Cardiac septum (tissue), 1 donor: Measurements from ENCODE around the gene BTBD10. TPM values are rescaled to one million over a fixed set of nuclear protein-coding genes. Genes with fewer than 3 reads are reported as not detected.

ENCODE experiments used
- DNase-seq: peaks from one replicate; pipeline ENCODE4 v3.0.0-alpha.2; 2020; ENCODE audit warnings: low spot score
- intact Hi-C: fragments of 100-400 bp; cut with DNase I; formaldehyde crosslinking; loops from one replicate; pipeline ENCODE4 v1.14.0; 2022
- long read RNA-seq: library from polyadenylated mRNA; unstranded; transcript quantifications from one replicate; pipeline ENCODE4 v2.0.0, GENCODE V29; 2021
- total RNA-seq: library from RNA; stranded (reverse); fragmentation: NEBNext Ultra II Directional; extraction: Animal tissue kit (Norgen Biotek cat#: 25700); gene quantifications from one replicate; pipeline ENCODE4 v1.2.1, GENCODE V29; 2021
- donor health status: DM: no; HTN: no; CAD: no.

Gene BTBD10
- total RNA-seq, result 31.3 TPM
- long read RNA-seq, transcript BTBD10-201 (9 exons, 2,504 nt), result minor isoform, 16 of 60 reads
- long read RNA-seq, transcript BTBD10-208 (8 exons, 1,662 nt), result major isoform, 31 of 60 reads
- long read RNA-seq, partial matches to known transcripts, result 3 of 60 reads
- long read RNA-seq, other reads (novel, unspliced or antisense), result 10 of 60 reads

- peak; percentile 97 for DNase-seq
- intact Hi-C loops, result loop anchor here (2.0 to 10.0 kb wide), 3 partner anchors 78 to 206 kb away; partner anchors contain the start of gene FAR1
Measured at GRCh38 chr11:13462901-13463778, at the start of gene BTBD10. Gene BTBD10 (minus strand): TSS chr11:13463222. CDS start chr11:13445124, 18,098 bp downstream.

GRCh38 chr11:13503393-13503792 is 40.4 kb upstream of the BTBD10 start:
- DNase-seq, result no peak
- intact Hi-C loops, result no loop called here

GRCh38 chr11:13502492-13502891 is 39.5 kb upstream of the BTBD10 start:
- no peak for DNase-seq
- intact Hi-C loops, result no loop called here

- DNase-seq, result no peak
- intact Hi-C loops, result no loop called here
Measured at GRCh38 chr11:13495929-13496328, 32.9 kb upstream of the BTBD10 start, which contains the start of gene PTH. Gene PTH (minus strand): TSS chr11:13495997. CDS start chr11:13492855, 3,142 bp downstream.

GRCh38 chr11:13494051-13494450 is 31.0 kb upstream of the BTBD10 start:
- no peak for DNase-seq
- intact Hi-C loops, result no loop called here

- intact Hi-C loops, result no loop called here
- no peak for DNase-seq
Measured at GRCh38 chr11:13487661-13488030, 24.6 kb upstream of the BTBD10 start.

GRCh38 chr11:13486926-13487660 is 24.1 kb upstream of the BTBD10 start:
- DNase-seq, result peak; percentile 82
- intact Hi-C loops, result no loop called here

- no peak for DNase-seq
- intact Hi-C loops, result no loop called here
Measured at GRCh38 chr11:13480198-13480597, 17.2 kb upstream of the BTBD10 start.

GRCh38 chr11:13479688-13480087 is 16.7 kb upstream of the BTBD10 start:
- DNase-seq, result no peak
- intact Hi-C loops, result no loop called here

GRCh38 chr11:13475091-13475490 is 12.1 kb upstream of the BTBD10 start:
- DNase-seq, result no peak
- intact Hi-C loops, result no loop called here

- DNase-seq, result no peak
- intact Hi-C loops, result no loop called here
Measured at GRCh38 chr11:13473013-13473722, 10.1 kb upstream of the BTBD10 start.

GRCh38 chr11:13468750-13469149 is 5.7 kb upstream of the BTBD10 start:
- no peak for DNase-seq
- intact Hi-C loops, result loop anchor here (10.0 kb wide), 1 partner anchor 84 kb away; no protein-coding TSS in a partner anchor

- intact Hi-C loops, result loop anchor here (10.0 kb wide), 1 partner anchor 81 kb away; no protein-coding TSS in a partner anchor
- no peak for DNase-seq
Measured at GRCh38 chr11:13465909-13466371, 2.9 kb upstream of the BTBD10 start.

- intact Hi-C loops, result loop anchor here (2.0 to 10.0 kb wide), 3 partner anchors 79 to 205 kb away; partner anchors contain the start of gene FAR1
Measured at GRCh38 chr11:13463779-13464290, 813 bp upstream of the BTBD10 start.

GRCh38 chr11:13462311-13462900 is 616 bp downstream of the BTBD10 start:
- peak; percentile 87 for DNase-seq
- intact Hi-C loops, result loop anchor here (2.0 to 10.0 kb wide), 3 partner anchors 78 to 206 kb away; partner anchors contain the start of gene FAR1

More at GRCh38 chr11:13463779-13464290, 813 bp upstream of the BTBD10 start:
- no peak for DNase-seq

GRCh38 chr11:13461291-13461690 is 1.7 kb downstream of the BTBD10 start:
- DNase-seq, result no peak
- intact Hi-C loops, result loop anchor here (5.0 to 10.0 kb wide), 2 partner anchors 76 to 124 kb away; no protein-coding TSS in a partner anchor

- intact Hi-C loops, result no loop called here
- DNase-seq, result no peak
Measured at GRCh38 chr11:13450832-13451397, 12.1 kb downstream of the BTBD10 start.

GRCh38 chr11:13449522-13449921 is 13.5 kb downstream of the BTBD10 start:
- no peak for DNase-seq
- intact Hi-C loops, result no loop called here
